Stimulated activated CD4-positive, alpha-beta T cell treated with anti-CD3 and anti-CD28 coated beads, Interleukin-2, amount 100 ng/mL, for 24 hours (primary cell): ENCODE results near the gene PRR7.
A peak's percentile ranks its signal among the peaks of the same experiment; 100 is the strongest.

Experiments used
- DNase-seq, 2 donors: peaks; one replicate each; pipeline ENCODE4 v3.0.0-alpha.2; 2020

The PRR7 gene

DNA sequence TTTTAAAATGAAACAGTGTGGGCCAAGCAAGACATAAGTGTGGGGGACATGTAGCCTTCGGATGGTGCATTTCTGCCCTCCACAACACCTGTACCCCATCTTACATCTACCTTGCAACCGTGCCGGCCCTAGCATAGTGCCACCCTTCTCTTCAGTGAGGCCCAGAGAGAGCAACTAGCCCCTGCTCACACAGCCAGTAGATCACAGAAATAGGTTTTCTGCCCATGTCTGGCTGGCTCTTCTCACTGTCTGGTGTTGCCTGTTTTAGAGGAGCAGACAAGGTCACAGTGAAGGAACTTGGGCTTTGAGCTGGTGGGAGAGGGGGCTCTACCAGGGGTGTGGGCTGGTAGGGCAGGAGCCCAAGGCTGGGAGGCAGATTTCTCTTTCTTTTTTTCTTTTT, 39.6 kb downstream of the PRR7 start:
- no peak for DNase-seq

DNA sequence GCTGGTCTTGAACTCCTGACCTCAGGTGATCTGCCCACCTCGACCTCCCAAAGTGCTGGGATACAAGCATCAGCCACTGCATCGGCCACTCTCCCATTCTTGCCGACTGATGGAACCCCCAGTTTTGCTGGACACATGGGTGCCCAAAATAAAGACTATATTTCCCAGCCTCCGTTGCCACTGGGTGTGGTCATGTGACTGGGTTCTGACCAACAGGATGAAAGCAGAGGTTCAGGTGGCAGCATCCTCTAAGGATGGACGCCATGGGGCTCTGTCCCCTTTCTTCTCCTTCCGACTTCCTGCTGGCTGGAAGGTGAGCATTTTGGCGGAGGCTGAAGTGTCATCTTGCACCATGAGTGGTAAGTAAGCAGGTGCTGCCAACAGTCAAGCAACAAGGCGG, 40.5 kb downstream of the PRR7 start:
- no peak for DNase-seq

DNA sequence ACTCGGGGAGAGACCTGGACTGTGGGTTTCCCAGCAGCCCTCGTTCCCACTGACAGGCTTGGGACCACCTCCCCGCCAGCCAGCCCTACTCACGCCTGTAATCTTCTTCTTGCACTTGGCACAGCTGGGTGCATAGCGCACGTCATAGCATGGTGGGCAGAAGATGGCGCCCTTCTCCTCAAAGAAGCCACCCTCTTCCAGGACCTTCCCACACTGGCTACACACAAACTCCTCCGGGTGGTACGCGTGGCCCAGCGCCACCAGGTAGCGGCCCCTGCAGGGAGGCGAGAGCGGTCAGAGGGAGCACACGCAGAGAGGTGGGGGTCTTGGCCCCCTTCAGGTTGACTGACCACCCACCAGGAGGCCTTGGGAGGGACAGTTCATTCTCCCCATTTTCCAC, 41.4 kb downstream of the PRR7 start:
- no peak for DNase-seq

DNA sequence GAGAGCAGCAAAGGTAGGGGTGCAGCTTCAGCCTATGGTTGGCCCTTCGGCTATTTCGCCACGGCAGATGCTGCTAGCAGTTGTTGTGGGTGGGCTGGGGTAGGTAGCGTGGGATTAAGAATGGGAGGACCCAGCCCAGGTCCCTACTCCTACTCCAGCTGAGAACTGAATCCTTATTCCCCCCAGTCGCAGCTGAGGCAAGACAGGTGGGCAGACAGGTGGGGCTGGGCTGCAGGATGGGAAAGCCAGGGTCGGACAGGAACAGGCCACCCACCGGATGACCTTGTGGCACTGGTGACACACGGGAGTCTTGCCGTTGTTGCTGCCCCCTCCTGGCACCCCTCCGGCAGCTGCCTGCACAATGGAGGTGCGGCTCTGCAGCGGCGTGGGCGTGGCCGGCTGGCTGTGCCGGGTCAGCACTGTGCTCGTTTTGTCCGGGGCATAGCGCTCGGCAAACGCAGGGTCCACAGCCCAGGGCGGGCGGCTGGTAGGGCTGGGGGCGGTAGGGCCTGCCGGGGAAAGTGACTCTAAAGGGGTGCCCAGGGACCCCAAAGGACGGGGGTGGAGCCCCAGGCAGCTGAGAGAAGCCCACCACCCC, 42.6 kb downstream of the PRR7 start:
- DNase-seq = no peak

DNA sequence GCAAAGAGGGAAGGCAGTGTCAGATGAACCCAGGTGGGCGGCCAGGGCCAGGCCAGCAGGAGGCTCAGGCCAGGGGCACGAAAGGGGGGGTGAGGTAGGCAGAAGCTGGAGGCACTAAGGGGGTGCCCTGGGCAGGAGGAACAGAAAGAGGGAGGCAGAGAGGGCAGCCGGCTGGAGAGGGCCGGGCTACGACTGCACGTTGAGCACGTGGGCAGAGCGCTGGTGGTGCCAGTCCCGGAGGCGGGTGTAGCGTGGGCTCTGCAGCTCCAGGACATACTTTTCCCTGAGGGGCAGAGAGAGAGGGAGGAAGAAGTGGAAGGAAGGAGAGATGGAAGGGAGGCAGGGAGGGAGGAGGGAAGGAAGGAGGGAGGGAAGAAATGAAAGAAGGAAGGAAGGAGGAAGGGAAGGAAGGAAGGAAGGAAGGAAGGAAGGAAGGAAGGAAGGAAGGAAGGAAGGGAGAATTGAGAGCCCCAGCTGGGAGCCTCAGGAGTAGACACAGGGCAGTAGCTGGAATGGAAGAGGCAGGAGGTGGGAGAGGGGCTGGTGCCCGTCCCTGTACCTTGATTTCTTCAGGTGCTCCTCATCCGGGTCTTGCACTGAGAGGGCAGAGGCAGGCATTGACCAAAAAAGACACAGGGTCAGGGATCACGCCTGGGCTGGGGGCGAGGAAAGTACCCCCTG, 43.8 kb downstream of the PRR7 start:
- DNase-seq = no peak

DNA sequence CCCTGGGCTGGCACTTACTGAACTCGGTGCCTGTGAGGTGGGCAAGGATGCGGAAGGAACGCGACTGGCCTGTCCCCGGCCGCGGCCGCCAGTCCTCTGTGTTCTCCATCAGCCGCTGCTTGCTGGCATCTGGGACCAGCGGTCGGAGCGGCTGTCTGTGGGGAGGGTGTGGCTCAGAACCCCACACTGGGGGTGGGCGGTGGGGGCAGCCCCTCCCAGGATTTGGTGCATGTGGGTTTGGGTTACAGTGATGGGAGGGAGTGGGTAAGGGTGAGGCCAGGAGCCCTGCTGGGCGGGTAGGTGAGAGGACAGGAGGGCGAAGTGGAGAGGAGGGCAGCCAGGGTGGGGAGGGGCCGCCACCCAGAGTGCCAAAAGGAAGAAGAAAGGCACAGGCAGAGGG, 44.4 kb downstream of the PRR7 start:
- no peak for DNase-seq

DNA sequence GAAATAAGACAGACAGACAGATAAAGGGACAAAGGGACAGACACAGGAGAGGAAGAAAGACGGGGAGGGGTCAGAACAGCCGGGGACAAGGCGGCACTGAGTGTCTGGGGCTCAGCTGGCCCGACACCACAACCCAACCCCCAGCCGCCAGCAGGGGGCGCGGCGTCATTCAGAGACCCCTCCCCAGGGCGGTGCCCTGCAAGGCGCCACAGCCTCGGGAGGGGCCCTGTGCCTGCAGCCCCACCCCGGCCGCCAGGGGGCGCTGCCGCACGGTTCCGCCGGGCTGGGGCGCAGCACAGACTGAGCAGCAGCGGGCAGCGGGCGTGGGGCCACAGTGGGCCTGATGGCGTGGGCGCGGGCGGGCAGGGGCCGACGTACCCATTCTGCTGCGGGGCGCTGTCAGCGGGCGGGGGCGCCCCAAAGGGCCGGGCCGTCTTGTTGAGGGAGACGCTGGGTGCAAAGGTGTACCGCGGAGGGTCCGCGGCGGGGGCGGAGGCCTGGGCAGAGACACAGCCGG, 44.9 kb downstream of the PRR7 start:
- peak; percentile 29 to 50 for DNase-seq

DNA sequence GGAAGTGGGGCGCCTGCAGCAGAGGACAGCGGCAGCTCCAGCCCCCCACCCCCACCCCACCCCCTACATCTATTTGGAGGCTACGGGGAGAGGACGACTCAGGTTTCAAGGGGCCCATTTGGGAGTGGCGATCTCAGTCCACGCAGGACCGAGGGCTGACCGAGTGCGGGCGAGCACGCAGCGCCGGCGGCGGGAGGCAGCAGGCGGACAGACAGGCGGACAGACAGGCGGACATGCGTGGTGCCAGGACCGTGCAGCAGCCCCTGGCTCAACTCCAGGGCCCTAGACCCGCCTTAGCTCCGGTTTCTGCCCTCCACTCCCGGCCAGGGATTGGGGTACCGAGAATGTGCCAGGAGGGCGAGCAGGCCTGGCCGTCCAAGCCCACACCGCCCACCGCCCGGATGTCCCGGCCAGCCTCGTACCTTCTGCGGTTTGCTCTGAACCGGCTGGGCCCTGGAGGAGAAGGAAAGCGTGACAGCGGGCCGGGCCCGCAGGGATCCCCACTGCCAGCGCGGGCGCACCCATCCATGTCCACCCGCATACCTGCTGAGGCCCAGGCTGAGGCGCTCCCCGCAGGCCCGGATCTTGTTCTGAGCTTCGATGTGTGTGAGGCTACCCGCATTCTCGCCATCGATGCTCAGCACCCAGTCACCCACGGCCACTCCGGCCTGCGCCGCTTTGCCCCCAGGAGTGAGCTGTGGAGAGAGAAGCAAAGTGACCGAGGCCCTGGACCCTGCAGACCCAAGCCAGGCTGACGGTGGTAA, 45.6 kb downstream of the PRR7 start:
- DNase-seq = no peak

DNA sequence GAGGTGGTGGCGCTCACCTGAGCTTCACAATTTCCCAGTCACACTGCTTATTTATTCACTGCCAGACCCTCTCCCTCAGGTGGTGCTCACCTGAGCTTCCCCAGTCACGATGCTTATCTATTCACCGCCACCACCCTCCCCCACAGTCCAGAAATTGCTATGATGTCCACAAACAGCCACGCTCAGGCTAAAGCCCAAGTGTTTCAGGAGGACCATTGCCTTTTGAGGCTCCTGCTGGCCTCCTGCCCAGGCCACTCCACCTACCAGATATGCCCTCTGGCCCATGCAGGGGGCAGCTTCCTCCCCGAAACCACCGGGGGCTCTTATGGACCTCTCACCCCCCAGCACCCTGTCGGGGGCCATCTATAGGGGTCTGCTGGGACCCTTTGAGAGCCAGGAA, 46.2 kb downstream of the PRR7 start:
- no peak for DNase-seq

DNA sequence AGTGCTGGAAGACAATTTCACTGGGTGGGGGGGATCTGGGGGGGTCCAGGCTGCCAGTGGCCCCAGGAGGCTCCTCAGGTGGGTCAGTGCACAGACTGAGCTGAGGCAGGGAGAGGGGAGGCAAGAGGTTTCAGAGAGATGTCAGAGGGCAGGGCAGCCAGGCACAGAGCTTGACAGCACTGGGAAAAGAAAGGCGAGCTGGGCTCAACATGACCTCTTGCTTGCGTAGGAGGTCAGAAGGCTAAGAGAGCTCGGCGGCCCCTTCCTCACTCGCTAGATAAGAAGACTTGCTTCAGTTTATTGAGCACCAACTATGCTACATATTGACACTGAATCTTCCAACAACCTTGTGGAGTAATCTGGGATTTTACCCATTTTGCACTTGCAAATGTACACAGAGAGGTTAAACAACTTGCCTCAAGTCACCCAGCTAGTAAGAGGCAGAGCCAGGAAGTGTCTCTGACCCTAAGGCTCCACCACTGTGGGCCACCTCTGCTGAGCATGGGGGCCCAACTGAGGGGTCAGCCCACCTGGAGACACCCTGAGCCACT, 47.3 kb downstream of the PRR7 start:
- no peak for DNase-seq

DNA sequence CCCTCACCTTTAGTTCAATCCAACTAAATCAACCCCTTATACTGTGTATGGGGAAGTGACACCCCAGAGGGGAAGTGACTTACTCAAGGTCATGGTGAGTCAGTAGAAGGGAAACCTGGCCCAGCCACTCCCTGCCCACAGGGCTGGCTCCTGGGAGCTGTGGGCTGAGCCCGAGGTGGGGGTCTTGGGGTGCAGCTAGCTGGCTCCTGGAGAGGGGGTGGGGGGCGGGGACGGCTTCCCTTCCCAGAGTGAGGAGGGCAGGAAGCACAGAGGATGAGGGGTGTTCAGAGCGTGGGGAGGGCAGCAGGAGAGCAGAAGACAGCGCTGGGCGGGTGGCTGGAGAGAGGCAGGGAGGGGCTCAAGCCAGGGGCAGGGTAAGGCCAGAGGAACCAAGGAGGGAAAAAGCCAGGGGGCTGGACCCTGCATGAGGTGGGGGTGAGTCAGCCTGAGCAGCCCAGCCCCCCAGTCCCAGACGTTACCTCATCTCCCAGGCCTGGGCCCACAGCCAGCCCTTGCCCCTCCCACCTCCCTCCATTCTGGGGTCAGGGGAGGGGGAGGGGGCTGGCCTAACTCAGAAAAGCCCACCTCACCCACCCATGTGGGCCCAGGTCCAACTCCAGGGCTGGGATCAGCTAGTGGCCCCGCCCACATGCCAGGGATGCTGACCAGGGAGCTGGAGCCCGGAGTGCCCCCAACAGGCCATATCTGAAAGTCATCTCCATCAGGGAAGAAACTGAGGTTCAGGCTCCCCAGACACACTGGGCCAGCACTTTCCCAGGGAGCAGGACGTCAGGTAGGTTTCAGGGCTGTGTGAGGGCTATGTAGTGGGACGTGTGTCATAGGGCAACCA, 48.0 kb downstream of the PRR7 start:
- DNase-seq = peak in 1 of 2 donors; percentile 30

DNA sequence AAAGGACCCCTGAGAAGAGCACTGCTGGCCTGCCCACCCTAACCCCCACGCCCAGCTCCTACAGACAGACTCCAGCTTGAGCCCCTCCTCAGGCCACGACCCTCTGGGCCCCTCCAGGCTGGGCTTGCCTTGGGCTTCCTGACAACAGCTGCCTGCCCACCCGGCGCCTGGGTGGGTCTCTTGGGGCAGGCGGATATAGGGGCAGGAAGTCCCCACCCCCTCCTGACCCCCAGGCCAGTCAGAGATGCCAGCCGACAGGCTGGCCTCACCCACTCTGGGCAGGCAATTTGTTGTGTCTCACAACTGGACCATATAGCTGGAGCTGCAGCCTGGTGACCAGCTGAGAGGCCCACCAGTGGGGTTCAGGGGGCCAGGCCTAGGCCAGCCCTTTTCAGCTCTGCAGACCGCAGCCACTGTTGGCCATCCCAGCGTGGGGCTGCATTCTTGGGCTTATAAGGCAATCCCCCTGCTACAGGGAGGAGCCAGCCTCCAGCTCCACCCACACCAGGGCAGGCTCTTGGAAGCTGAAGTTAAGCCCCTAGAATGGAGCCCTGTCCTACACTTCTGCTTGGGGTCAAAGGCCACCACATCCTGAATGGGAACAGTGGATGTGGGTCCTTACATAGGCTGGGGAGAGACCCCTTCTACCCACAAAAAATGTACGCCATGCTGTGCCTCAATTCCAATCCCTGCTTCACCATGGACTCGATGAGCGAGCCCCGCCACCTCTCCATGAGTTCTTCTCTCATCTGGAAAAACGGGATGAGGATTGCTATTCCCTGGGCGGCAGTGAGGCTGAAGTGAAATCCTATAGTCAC, 48.8 kb downstream of the PRR7 start:
- DNase-seq = no peak

DNA sequence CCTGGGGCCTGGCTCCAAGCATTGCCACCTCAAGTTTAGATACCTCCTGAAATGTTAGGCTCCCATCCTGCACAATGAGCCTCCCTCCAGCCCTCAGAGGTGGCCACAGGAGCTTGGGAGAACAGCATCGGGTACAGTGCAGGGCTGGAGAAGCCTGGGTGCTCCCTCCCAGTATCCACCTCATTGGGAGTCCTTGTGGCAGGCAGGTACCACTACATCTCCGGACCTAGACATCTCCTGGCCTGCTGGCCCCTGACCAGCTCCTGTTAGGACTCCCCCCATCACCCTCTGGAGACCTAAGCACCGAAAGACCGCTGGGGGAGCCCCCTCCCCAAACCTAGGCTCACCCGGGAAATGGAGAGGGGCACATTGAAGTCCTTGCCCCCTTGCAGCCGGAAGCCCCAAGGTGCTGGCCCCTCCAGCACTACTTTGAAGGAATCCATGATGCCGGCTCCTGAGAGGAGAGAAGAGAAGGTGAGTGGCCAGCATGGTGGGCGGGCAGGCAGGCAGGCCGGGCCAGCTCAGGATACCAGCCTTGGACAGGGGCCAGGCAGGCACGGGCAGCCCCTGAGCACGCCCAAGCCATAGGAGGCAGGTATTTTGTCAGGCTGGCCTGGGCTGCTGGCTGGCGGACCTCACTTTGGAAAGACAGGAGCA, 49.6 kb downstream of the PRR7 start:
- DNase-seq = no peak

DNA sequence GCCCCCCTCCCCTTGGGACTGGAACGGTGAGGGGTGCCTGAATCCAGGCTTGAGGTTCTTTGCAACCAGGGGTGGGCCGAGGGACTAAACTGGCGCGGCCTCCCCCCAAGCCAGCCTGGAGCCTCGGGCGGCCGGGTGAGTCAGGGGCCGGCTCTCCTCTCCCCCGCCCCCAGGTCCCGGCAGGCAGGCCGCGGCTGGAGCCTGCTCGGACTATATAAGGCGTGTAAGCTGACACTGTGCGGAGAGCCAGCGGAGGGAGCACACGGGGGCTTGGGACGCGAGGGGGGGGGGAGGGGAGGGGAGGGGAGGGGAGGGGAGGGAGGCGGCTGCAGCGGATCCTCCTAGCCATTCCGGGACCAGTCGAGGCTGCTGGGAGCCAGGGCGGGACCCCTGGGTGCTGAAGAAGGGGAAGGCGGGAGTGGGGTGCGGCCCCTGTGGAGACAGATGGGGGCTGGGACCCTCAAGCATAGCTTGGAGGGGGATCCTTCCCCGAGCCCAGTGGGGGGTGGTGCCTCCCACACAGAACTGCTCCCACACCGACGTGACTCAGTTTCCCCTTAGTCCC, 50.2 kb downstream of the PRR7 start:
- no peak for DNase-seq

DNA sequence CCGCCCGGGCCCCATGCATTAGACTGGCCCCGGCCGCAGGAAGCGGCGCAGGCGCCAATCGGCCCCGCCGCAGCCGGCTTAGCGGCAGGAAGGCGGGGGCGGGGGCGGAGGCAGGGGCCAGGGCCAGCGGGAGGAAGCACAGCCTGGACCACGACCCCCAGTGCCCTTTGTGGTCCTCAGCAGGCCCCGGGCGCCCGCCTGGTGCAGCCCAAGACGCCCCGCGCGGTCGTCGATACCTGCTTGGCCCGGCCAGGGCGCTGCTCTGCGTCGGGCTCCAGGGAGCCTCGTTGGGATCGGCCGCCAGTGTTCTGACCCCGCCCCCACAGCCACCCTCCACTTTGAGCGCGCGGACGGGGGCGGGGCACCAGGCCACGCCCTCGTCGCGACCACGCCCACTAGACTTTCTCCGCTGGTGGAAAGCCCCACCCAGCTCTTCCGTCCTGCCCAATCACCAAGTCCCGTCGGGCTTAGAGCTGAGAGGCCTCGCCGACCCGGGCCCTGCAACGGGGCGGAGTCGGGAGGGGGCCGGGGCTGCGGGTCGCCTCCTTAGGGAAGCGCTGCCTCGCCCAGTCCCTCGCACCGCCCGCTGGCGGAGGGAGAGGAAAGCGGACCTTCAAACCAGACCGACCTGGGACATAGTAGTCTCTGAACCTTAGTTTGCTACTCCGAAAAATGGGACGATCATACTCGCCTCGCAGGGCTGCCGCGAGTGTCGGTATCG, 50.8 kb downstream of the PRR7 start, which contains the start of gene PDLIM7:
TSS of gene PDLIM7 (minus strand) at position 313 of the 721 bp plus-strand sequence. CDS start 1,092 bp downstream, outside the sequence.
- DNase-seq = peak; percentile 95 to 98

DNA sequence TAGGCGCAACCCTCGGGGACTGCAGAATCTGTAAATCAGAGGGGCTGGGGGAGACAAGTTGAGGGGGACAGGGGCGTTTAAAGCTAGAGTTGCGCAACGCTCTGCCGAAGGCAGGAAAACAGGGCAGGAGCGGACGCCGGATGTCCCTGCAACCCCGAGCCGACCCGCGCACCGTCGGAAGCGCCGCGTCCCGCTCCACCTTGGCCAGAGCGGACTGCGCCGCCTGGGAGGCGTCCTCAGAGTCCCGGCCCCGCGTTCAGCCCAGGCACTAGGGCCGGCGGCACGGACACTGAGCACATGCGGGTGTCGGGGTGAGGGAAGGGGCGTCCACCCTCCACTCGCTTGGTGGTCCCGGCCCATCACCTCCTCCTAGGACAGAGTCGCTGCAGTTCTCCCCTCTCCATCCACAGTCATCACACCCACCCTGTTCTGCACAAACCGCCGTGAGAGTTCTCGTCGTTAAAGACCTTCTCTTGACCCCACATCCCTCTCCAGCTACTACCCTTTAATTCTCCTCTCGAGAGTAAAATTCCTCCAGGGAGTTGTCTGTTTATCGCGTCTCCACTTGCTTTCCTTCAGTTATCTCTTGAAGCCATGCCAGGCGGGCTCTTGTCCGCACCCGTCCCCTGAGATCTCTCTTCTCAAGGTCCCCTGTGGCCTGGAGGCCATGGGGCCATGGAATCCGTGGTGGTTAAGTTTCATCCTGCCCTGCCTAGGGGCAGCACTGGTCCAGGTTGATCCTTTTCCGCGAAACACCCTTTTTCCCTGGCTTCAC, 51.6 kb downstream of the PRR7 start:
- DNase-seq = peak in 1 of 2 donors; percentile 52

DNA sequence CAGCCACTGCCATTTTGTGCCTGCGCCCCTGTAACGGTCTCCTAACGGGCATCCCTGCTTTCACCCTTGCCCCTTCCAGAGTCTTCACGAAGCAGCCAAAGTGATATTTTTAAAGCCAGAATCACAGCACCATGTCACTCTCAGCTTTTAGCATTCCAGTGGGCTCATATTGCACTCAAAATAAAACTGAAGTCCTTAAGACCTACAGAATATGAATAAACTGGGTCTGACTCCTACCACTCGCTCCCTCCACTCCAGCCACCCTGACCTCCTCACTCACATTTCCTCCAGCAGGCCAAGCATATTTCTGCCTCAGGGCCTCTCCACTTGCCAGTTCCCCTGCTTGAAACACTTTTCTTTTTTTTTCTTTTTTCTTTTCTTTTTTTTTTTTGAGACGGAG, 53.2 kb downstream of the PRR7 start:
- no peak for DNase-seq

DNA sequence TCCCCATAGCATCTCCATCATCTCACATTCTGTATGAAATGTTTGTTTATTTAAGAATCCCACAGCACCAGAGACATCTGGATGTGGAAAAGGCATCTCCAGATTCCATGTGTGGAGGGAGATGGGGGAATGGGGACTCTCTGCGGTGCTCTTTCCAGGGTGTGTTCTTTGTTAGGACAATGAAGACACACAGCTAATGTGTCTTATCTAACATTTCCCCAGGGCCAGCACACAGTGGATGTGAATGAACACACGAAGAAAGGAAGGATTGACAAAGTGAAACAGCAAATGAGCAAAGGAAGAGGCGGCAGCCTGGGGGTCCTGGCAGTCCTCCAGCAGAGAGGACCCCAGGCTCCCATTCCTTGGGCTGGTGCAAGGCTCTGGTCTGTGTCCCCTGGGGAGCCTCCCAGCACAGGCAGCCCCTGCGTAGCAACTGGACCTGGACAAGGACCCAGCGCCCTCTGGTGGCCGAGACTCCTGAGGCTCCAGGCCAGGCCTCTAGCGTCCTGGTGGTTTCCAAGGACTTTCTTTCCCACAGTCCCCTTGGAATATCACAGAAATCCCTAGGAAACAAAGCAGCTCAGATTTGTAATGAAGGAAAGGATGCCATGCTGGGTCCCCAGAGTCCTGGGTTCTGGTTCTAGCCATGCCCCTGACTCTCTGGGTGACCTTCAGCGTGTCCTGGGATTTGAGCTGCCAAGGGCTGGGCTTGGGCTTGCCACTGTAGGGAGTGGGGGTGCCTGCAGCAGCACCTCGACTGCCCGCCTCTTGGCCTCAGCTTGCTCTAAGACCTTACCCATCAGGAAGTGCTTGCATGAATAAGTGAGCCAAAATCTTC, 54.3 kb downstream of the PRR7 start:
- DNase-seq = peak; percentile 93 to 94
